ENCODE data around the gene GLMP.

DNA sequence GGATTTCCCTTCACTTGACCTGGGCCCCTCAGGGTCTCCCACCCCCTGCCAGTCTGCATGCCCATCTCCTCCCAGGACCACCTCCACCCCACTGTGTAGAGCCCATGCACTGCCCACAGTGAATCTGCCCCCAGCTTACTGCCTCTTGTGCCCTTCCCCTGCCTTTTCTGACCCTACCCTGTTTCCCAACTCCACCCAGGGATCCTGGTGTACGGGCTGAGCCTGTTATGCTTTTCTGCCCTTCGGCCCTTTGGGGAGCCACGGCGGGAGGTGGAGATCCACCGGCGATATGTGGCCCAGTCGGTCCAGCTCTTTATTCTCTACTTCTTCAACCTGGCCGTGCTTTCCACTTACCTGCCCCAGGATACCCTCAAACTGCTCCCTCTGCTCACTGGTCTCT is 9.4 kb downstream of the GLMP start:
- TF ChIP-seq POLR2A (IDR thresholded peaks at IDR 0.05; ENCODE audit: low read length), result no peak
- no peak for TF ChIP-seq GATA1 (IDR thresholded peaks at IDR 0.05; ENCODE audit: low read depth, low read length)
